Measurements from ENCODE around the gene OR2AK2. TPM values are rescaled to one million over a fixed set of nuclear protein-coding genes. Genes with fewer than 3 reads are reported as not detected.
A peak's percentile ranks its signal among the peaks of the same experiment; 100 is the strongest.
"Not testable (repeated sequence)": the region's sequence is repeated elsewhere in the genome, so short reads cannot be mapped to it uniquely, and the experiment has no call there.

Gene OR2AK2
- total RNA-seq (under 1 TPM in 1 of 2 donors, not detected in 1; 0.37 TPM), total RNA-seq (0 reads per million in 2 donors)

GRCh38 chr1:247964933-247965332, at the start of gene OR2AK2:
OR2AK2 (plus strand) TSS chr1:247965233; CDS start chr1:247965377, 144 bp downstream.
- H3K27me3 Mint-ChIP-seq = no peaks in the 10 kb centered on the region
- H3K4me3 Mint-ChIP-seq = no peak within 1 kb of the TSS
- H3K36me3 Mint-ChIP-seq (ENCODE audit: low read depth) = no peaks in the 10 kb centered on the region

GRCh38 chr1:247919952-247920351, 45.1 kb upstream of the OR2AK2 start, which contains the start of gene OR2T8:
OR2T8 (plus strand) TSS chr1:247920252; CDS start chr1:247921018, 766 bp downstream.
- Mint-ChIP-seq H3K27ac (no peak within 1 kb of the TSS), H3K36me3 (ENCODE audit: low read depth) (peaks cover 3% of the 10 kb centered on the region), H3K4me1 (no peaks in the 10 kb centered on the region), H3K27me3 (peaks cover 23% of the 10 kb centered on the region), H3K4me3 (no peak within 1 kb of the TSS)
- H3K9me3 ChIP-seq (ENCODE audit: control insufficient read depth, low read length, poor library complexity, severe bottlenecking) = no peaks in the 10 kb centered on the region
- DNase-seq (no peak), ATAC-seq (no peak)

More at GRCh38 chr1:247964933-247965332, at the start of gene OR2AK2:
- DNase-seq = no peak
- no peak for ATAC-seq
- Mint-ChIP-seq H3K27ac (no peak within 1 kb of the TSS), H3K4me1 (peaks cover 3% of the 10 kb centered on the region)
- no peaks in the 10 kb centered on the region for H3K9me3 ChIP-seq (ENCODE audit: control insufficient read depth, low read length, poor library complexity, severe bottlenecking)

GRCh38 chr1:247923941-247924340, 41.1 kb upstream of the OR2AK2 start:
- no peak for DNase-seq
- H3K27me3 Mint-ChIP-seq = peaks cover 12% of the 10 kb centered on the region
- no peak for ATAC-seq
- H3K27ac Mint-ChIP-seq = no peak overlapping the region
- H3K36me3 Mint-ChIP-seq (ENCODE audit: low read depth) = peaks cover 3% of the 10 kb centered on the region
- no peak overlapping the region for H3K4me3 Mint-ChIP-seq
- no peaks in the 10 kb centered on the region for H3K4me1 Mint-ChIP-seq
- H3K9me3 ChIP-seq (ENCODE audit: control insufficient read depth, low read length, poor library complexity, severe bottlenecking) = no peaks in the 10 kb centered on the region

- H3K9me3 ChIP-seq (ENCODE audit: control insufficient read depth, low read length, poor library complexity, severe bottlenecking) = no peaks in the 10 kb centered on the region
- no peak within 1 kb of the TSS for H3K4me3 Mint-ChIP-seq
- no peak for ATAC-seq
- H3K27ac Mint-ChIP-seq = no peak within 1 kb of the TSS
- peaks cover 3% of the 10 kb centered on the region for H3K36me3 Mint-ChIP-seq (ENCODE audit: low read depth)
- DNase-seq = no peak
- H3K27me3 Mint-ChIP-seq = peaks cover 12% of the 10 kb centered on the region
- H3K4me1 Mint-ChIP-seq = no peaks in the 10 kb centered on the region
Observed at GRCh38 chr1:247924868-247925267, 40.2 kb upstream of the OR2AK2 start, which contains the start of gene OR2AJ1. OR2AJ1 (plus strand) TSS chr1:247924889; CDS start chr1:247933769, 8,880 bp downstream.

GRCh38 chr1:247933989-247934388, 31.0 kb upstream of the OR2AK2 start:
- H3K36me3 Mint-ChIP-seq (ENCODE audit: low read depth) = no peaks in the 10 kb centered on the region
- no peaks in the 10 kb centered on the region for H3K9me3 ChIP-seq (ENCODE audit: control insufficient read depth, low read length, poor library complexity, severe bottlenecking)
- H3K27ac Mint-ChIP-seq = peak overlapping the region; percentile 3
- no peak for ATAC-seq
- no peaks in the 10 kb centered on the region for H3K27me3 Mint-ChIP-seq
- H3K4me3 Mint-ChIP-seq = no peak overlapping the region
- no peaks in the 10 kb centered on the region for H3K4me1 Mint-ChIP-seq
- DNase-seq = no peak

- Mint-ChIP-seq H3K27ac (no peak overlapping the region), H3K4me3 (no peak overlapping the region), H3K4me1 (no peaks in the 10 kb centered on the region), H3K27me3 (no peaks in the 10 kb centered on the region), H3K36me3 (ENCODE audit: low read depth) (no peaks in the 10 kb centered on the region)
- no peaks in the 10 kb centered on the region for H3K9me3 ChIP-seq (ENCODE audit: control insufficient read depth, low read length, poor library complexity, severe bottlenecking)
- no peak for ATAC-seq
- DNase-seq = no peak
Observed at GRCh38 chr1:247935781-247936180, 29.3 kb upstream of the OR2AK2 start.

GRCh38 chr1:247936415-247936814, 28.6 kb upstream of the OR2AK2 start:
- H3K4me3 Mint-ChIP-seq = no peak overlapping the region
- H3K36me3 Mint-ChIP-seq (ENCODE audit: low read depth) = no peaks in the 10 kb centered on the region
- DNase-seq (no peak), ATAC-seq (no peak)
- H3K4me1 Mint-ChIP-seq = no peaks in the 10 kb centered on the region
- no peak overlapping the region for H3K27ac Mint-ChIP-seq
- H3K27me3 Mint-ChIP-seq = no peaks in the 10 kb centered on the region
- H3K9me3 ChIP-seq (ENCODE audit: control insufficient read depth, low read length, poor library complexity, severe bottlenecking) = no peaks in the 10 kb centered on the region

- DNase-seq (peak; percentile 41 to 81 (median 56)), ATAC-seq (peak; percentile 99)
- H3K9me3 ChIP-seq (ENCODE audit: control insufficient read depth, low read length, poor library complexity, severe bottlenecking); H3K27me3 Mint-ChIP-seq; H3K4me1 Mint-ChIP-seq; H3K27ac Mint-ChIP-seq; H3K36me3 Mint-ChIP-seq (ENCODE audit: low read depth): not testable (repeated sequence)
- H3K4me3 Mint-ChIP-seq = peak overlapping the region; percentile 61
Observed at GRCh38 chr1:247936965-247937734, 27.9 kb upstream of the OR2AK2 start.

GRCh38 chr1:247942624-247943023, 22.4 kb upstream of the OR2AK2 start:
- no peaks in the 10 kb centered on the region for H3K27me3 Mint-ChIP-seq
- H3K4me1 Mint-ChIP-seq = no peaks in the 10 kb centered on the region
- no peaks in the 10 kb centered on the region for H3K36me3 Mint-ChIP-seq (ENCODE audit: low read depth)
- ATAC-seq = no peak
- no peak overlapping the region for H3K4me3 Mint-ChIP-seq
- H3K27ac Mint-ChIP-seq = no peak overlapping the region
- DNase-seq = no peak
- no peaks in the 10 kb centered on the region for H3K9me3 ChIP-seq (ENCODE audit: control insufficient read depth, low read length, poor library complexity, severe bottlenecking)

- Mint-ChIP-seq H3K36me3 (ENCODE audit: low read depth) (no peaks in the 10 kb centered on the region), H3K27me3 (peaks cover 6% of the 10 kb centered on the region), H3K27ac (no peak within 1 kb of the TSS), H3K4me1 (no peaks in the 10 kb centered on the region), H3K4me3 (no peak within 1 kb of the TSS)
- no peaks in the 10 kb centered on the region for H3K9me3 ChIP-seq (ENCODE audit: control insufficient read depth, low read length, poor library complexity, severe bottlenecking)
- no peak for ATAC-seq
- DNase-seq = no peak
Observed at GRCh38 chr1:247948558-247948957, 16.5 kb upstream of the OR2AK2 start, which contains the start of gene OR2L8. OR2L8 (plus strand) TSS chr1:247948858; CDS start chr1:247948858, 0 bp downstream.

GRCh38 chr1:247953408-247953807, 11.6 kb upstream of the OR2AK2 start:
- Mint-ChIP-seq H3K27ac (no peak overlapping the region), H3K27me3 (peaks cover 6% of the 10 kb centered on the region), H3K4me1 (no peaks in the 10 kb centered on the region), H3K4me3 (no peak overlapping the region), H3K36me3 (ENCODE audit: low read depth) (no peaks in the 10 kb centered on the region)
- DNase-seq (no peak), ATAC-seq (no peak)
- no peaks in the 10 kb centered on the region for H3K9me3 ChIP-seq (ENCODE audit: control insufficient read depth, low read length, poor library complexity, severe bottlenecking)

- Mint-ChIP-seq H3K4me3 (no peak overlapping the region), H3K36me3 (ENCODE audit: low read depth) (no peaks in the 10 kb centered on the region), H3K27me3 (no peaks in the 10 kb centered on the region), H3K27ac (no peak overlapping the region), H3K4me1 (no peaks in the 10 kb centered on the region)
- DNase-seq = no peak
- H3K9me3 ChIP-seq (ENCODE audit: control insufficient read depth, low read length, poor library complexity, severe bottlenecking) = no peaks in the 10 kb centered on the region
- no peak for ATAC-seq
Observed at GRCh38 chr1:247961791-247962190, 3.2 kb upstream of the OR2AK2 start.

- H3K27me3 Mint-ChIP-seq = no peaks in the 10 kb centered on the region
- ATAC-seq (no peak), DNase-seq (no peak)
- no peak overlapping the region for H3K4me3 Mint-ChIP-seq
- H3K36me3 Mint-ChIP-seq (ENCODE audit: low read depth) = no peaks in the 10 kb centered on the region
- no peaks in the 10 kb centered on the region for H3K9me3 ChIP-seq (ENCODE audit: control insufficient read depth, low read length, poor library complexity, severe bottlenecking)
- H3K4me1 Mint-ChIP-seq = peaks cover 3% of the 10 kb centered on the region
- H3K27ac Mint-ChIP-seq = no peak overlapping the region
Observed at GRCh38 chr1:247962911-247963588, 2.0 kb upstream of the OR2AK2 start.

Data from T-helper 17 cell (primary cell).